Parathyroid adenoma (tissue), 2 donors: ENCODE results near the gene EVL.

Experiments
- H2AFZ ChIP-seq: fragments of 300-600 bp; sonication (generic); one replicate; pipeline ENCODE4 v1.7.0; 2017; ENCODE audit warnings: antibody characterized with exemption, mild to moderate bottlenecking
- H3K27ac ChIP-seq: fragments of 300-600 bp; sonication (generic); one replicate; pipeline ENCODE4 v1.7.0; 2017
- H3K27me3 ChIP-seq: fragments of 300-600 bp; sonication (generic); one replicate; pipeline ENCODE4 v1.7.0; 2017; ENCODE audit warnings: low read length; ENCODE audit not compliant: control insufficient read depth, insufficient read depth
- H3K36me3 ChIP-seq: fragments of 300-600 bp; sonication (generic); one replicate; pipeline ENCODE4 v1.7.0; 2017; ENCODE audit warnings: low read length; ENCODE audit not compliant: control insufficient read depth, insufficient read depth
- H3K4me1 ChIP-seq: fragments of 300-600 bp; sonication (generic); one replicate; pipeline ENCODE4 v1.7.0; 2017; ENCODE audit warnings: control low read depth
- H3K4me2 ChIP-seq: fragments of 300-600 bp; sonication (generic); one replicate; pipeline ENCODE4 v1.7.0; 2017; ENCODE audit warnings: low read length
- H3K4me3 ChIP-seq: fragments of 300-600 bp; sonication (generic); one replicate; pipeline ENCODE4 v1.7.0; 2017; ENCODE audit warnings: low read depth, low read length
- H3K79me2 ChIP-seq: fragments of 300-600 bp; sonication (generic); one replicate; pipeline ENCODE4 v1.7.0; 2017; ENCODE audit warnings: control low read depth
- H3K9ac ChIP-seq: fragments of 300-600 bp; sonication (generic); one replicate; pipeline ENCODE4 v1.7.0; 2017; ENCODE audit warnings: mild to moderate bottlenecking
- H3K9me3 ChIP-seq: fragments of 300-600 bp; sonication (generic); one replicate; pipeline ENCODE4 v1.7.0; 2017; ENCODE audit warnings: low read length; ENCODE audit not compliant: control insufficient read depth
- CTCF ChIP-seq: fragments of 300-600 bp; sonication (generic); IDR thresholded peaks from one replicate; pipeline ENCODE4 v1.7.0; 2017; ENCODE audit warnings: antibody characterized with exemption, mild to moderate bottlenecking
- donor health status: primary hyperparathyroidism.

Gene EVL

GRCh38 chr14:100056964-100057795 is 8.0 kb upstream of the EVL start:
- no peaks in the 10 kb centered on the region for H3K79me2 ChIP-seq
- no peak overlapping the region for H3K4me3 ChIP-seq
- no peaks in the 10 kb centered on the region for H3K36me3 ChIP-seq
- H3K4me1 ChIP-seq = no peaks in the 10 kb centered on the region
- H3K27me3 ChIP-seq = no peaks in the 10 kb centered on the region
- no peaks in the 10 kb centered on the region for H3K9me3 ChIP-seq
- no peak overlapping the region for H3K27ac ChIP-seq
- H2AFZ ChIP-seq = no peak overlapping the region
- H3K4me2 ChIP-seq = no peak overlapping the region
- H3K9ac ChIP-seq = no peak overlapping the region
- no peak for TF ChIP-seq CTCF

GRCh38 chr14:100058777-100059437 is 6.3 kb upstream of the EVL start:
- Histone ChIP-seq H2AFZ (no peak overlapping the region), H3K4me3 (no peak overlapping the region), H3K27me3 (no peaks in the 10 kb centered on the region), H3K4me1 (no peaks in the 10 kb centered on the region), H3K79me2 (no peaks in the 10 kb centered on the region), H3K36me3 (no peaks in the 10 kb centered on the region), H3K9ac (no peak overlapping the region), H3K4me2 (no peak overlapping the region), H3K27ac (no peak overlapping the region), H3K9me3 (no peaks in the 10 kb centered on the region)
- TF ChIP-seq CTCF = no peak

GRCh38 chr14:100059438-100059781 is 5.8 kb upstream of the EVL start:
- TF ChIP-seq CTCF = no peak
- Histone ChIP-seq H3K4me2 (no peak overlapping the region), H2AFZ (no peak overlapping the region), H3K27me3 (no peaks in the 10 kb centered on the region), H3K4me3 (no peak overlapping the region), H3K36me3 (no peaks in the 10 kb centered on the region), H3K27ac (no peak overlapping the region), H3K9me3 (no peaks in the 10 kb centered on the region), H3K9ac (no peak overlapping the region), H3K79me2 (no peaks in the 10 kb centered on the region), H3K4me1 (no peaks in the 10 kb centered on the region)

GRCh38 chr14:100060760-100061159 is 4.5 kb upstream of the EVL start:
- Histone ChIP-seq H3K27ac (no peak overlapping the region), H3K27me3 (no peaks in the 10 kb centered on the region), H3K4me2 (no peak overlapping the region), H3K9me3 (no peaks in the 10 kb centered on the region), H3K9ac (no peak overlapping the region), H3K79me2 (peaks cover 2% of the 10 kb centered on the region), H3K4me1 (no peaks in the 10 kb centered on the region), H3K4me3 (no peak overlapping the region), H2AFZ (no peak overlapping the region), H3K36me3 (no peaks in the 10 kb centered on the region)
- no peak for TF ChIP-seq CTCF
